Adrenal gland (tissue), 5 donors: Measurements from ENCODE around the gene NT5C1B.

Experiments used
- POLR2A ChIP-seq, 2 donors: fragments of 450-650 bp; IDR thresholded peaks; one replicate each; pipeline ENCODE4 v1.6.1; 2017; ENCODE audit warnings: antibody characterized with exemption in 2 of 2, mild to moderate bottlenecking in 2 of 2, moderate library complexity in 1 of 2
- TF ChIP-seq, protein P1 (sequence below), 6 experiments: fragments of 450-650 bp in 4 of 6; fragments of 200-600 bp in 2 of 6; sonication (generic) in 1 of 6; IDR thresholded peaks; 1 replicate in 5 of 6; 2 replicates in 1 of 6; pipeline versions ENCODE4 v1.5.1 to v1.8.0; 2016 to 2021; ENCODE audit warnings: antibody characterized with exemption in 6 of 6, mild to moderate bottlenecking in 2 of 6, moderate library complexity in 1 of 6
- donor health status: DM: no; HTN: no; CAD: no.

DNA sequence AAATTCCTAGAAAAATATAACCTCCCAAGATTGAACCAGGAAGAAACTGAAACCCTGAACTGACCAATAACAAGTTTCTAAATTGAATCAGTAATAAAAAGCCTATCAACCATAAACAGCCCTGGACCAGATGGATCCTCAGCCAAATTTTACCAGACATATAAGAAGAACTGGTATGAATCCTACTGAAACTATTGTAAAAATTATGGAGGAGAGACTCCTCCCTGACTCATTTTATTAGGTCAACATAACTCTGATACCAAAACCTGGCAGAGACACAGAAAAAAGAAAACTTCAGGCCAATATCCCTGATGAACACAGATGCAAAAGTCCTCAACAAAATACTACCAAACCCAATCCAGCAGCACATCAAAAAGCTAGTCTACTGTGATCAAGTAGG, 11.3 kb downstream of the NT5C1B start:
- TF ChIP-seq, protein P1, sequence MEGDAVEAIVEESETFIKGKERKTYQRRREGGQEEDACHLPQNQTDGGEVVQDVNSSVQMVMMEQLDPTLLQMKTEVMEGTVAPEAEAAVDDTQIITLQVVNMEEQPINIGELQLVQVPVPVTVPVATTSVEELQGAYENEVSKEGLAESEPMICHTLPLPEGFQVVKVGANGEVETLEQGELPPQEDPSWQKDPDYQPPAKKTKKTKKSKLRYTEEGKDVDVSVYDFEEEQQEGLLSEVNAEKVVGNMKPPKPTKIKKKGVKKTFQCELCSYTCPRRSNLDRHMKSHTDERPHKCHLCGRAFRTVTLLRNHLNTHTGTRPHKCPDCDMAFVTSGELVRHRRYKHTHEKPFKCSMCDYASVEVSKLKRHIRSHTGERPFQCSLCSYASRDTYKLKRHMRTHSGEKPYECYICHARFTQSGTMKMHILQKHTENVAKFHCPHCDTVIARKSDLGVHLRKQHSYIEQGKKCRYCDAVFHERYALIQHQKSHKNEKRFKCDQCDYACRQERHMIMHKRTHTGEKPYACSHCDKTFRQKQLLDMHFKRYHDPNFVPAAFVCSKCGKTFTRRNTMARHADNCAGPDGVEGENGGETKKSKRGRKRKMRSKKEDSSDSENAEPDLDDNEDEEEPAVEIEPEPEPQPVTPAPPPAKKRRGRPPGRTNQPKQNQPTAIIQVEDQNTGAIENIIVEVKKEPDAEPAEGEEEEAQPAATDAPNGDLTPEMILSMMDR (IDR thresholded peaks at IDR 0.05), result no peak
- TF ChIP-seq POLR2A (IDR thresholded peaks at IDR 0.05), result no peak
